Karpas-422 (cell line): ENCODE data around the gene MBD3. TPM values are rescaled to one million over a fixed set of nuclear protein-coding genes. Genes with fewer than 3 reads are reported as not detected.

Experiments used
- DNase-seq: peaks from one replicate; pipeline ENCODE4 v3.0.0-alpha.2; 2015
- H2AFZ ChIP-seq: fragments of 200-600 bp; sonication (generic); 2 replicates; pipeline ENCODE4 v1.6.1; 2014; ENCODE audit warnings: antibody characterized with exemption, low read length, mixed read lengths
- H3K27ac ChIP-seq: fragments of 200-600 bp; sonication (generic); 2 replicates; pipeline ENCODE4 v1.5.1; 2014; ENCODE audit warnings: mild to moderate bottlenecking, low read length, moderate library complexity
- H3K27me3 ChIP-seq: fragments of 200-600 bp; sonication (generic); 2 replicates; pipeline ENCODE4 v1.6.1; 2014; ENCODE audit warnings: low read length, mixed read lengths
- H3K36me3 ChIP-seq: fragments of 200-600 bp; sonication (generic); 2 replicates; pipeline ENCODE4 v1.6.1; 2014; ENCODE audit warnings: low read length, mixed read lengths; ENCODE audit not compliant: insufficient read depth
- H3K4me1 ChIP-seq: fragments of 200-600 bp; sonication (generic); 2 replicates; pipeline ENCODE4 v1.6.1; 2014; ENCODE audit warnings: mild to moderate bottlenecking, low read length, mixed read lengths
- H3K4me2 ChIP-seq: fragments of 200-600 bp; sonication (generic); 2 replicates; pipeline ENCODE4 v1.6.1; 2014; ENCODE audit warnings: low read length, low read depth, mild to moderate bottlenecking; ENCODE audit not compliant: poor library complexity, severe bottlenecking
- H3K4me3 ChIP-seq: fragments of 200-600 bp; sonication (generic); 2 replicates; pipeline ENCODE4 v1.5.1; 2014; ENCODE audit warnings: mild to moderate bottlenecking, antibody characterized with exemption, low read length, mixed read lengths
- H3K79me2 ChIP-seq: fragments of 200-600 bp; sonication (generic); 2 replicates; pipeline ENCODE4 v1.6.1; 2014; ENCODE audit warnings: mild to moderate bottlenecking, low read length, mixed read lengths
- H3K9ac ChIP-seq: fragments of 200-600 bp; sonication (generic); 2 replicates; pipeline ENCODE4 v1.6.0; 2014; ENCODE audit warnings: low read length
- H3K9me2 ChIP-seq: fragments of 200-600 bp; sonication (generic), shearing (Covaris generic); replicated peaks from 2 replicates; pipeline ENCODE4 v1.6.0; 2014; ENCODE audit warnings: mild to moderate bottlenecking, low read length, moderate library complexity; ENCODE audit not compliant: insufficient read depth
- H3K9me3 ChIP-seq: fragments of 300-700, 200-600 bp; sonication (generic); 2 replicates; pipeline ENCODE4 v1.6.1; 2014; ENCODE audit warnings: low read length, mixed read lengths
- H4K20me1 ChIP-seq: fragments of 200-600 bp; sonication (generic); 2 replicates; pipeline ENCODE4 v1.6.1; 2014; ENCODE audit warnings: mild to moderate bottlenecking, antibody characterized with exemption, low read length, low read depth; ENCODE audit not compliant: insufficient read depth
- total RNA-seq: library from RNA; depleted of rRNA; stranded (reverse); fragments of >200 nt; shearing (Covaris generic); gene quantifications from 2 replicates; pipeline ENCODE4 v1.2.3, GENCODE V29; 2014; ENCODE audit warnings: low replicate concordance

Gene MBD3
- total RNA-seq, 1 experiment from 2014 or later = 42.2 TPM

DNA sequence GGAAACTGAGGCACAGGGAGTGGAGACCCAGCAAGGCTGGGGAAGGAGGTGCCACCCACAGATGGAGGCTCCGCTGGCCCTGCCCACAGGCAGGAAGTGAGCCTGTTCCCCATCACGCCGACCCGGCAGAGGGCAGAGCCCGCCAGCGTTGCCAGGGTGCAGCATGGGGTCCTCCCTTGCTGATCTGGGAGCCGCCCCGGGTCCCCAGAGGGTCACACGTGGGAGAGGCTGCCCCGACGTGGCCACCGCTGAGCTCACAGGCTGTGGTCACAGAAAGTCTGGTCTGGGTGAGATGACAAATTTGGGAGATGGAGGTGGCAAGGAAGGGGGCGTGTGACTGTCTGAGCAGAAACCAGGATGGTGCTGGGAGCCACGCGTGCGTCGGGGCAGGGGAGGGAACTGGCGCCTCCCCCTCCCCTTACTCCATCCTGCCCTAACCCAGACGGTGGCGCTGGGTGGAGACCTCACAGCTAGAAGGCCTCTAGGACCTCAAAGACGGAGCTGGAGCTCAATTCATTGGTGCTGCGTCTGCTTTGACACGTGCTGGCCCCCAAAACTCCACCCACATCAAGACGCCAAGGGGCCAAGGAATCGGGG lies 32.3 kb downstream of the MBD3 start:
- Histone ChIP-seq H3K9me3 (no peaks in the 10 kb centered on the region), H3K4me2 (no peak overlapping the region), H4K20me1 (0 out of 2 replicates have a peak, but pooled peaks cover 4% of the 10 kb centered on the region), H2AFZ (no peak overlapping the region), H3K27me3 (no peaks in the 10 kb centered on the region), H3K36me3 (no peaks in the 10 kb centered on the region), H3K27ac (no peak overlapping the region), H3K4me1 (no peaks in the 10 kb centered on the region), H3K4me3 (no peak overlapping the region), H3K9me2 (no peaks in the 10 kb centered on the region), H3K79me2 (0 out of 2 replicates have a peak, but pooled peaks cover 2% of the 10 kb centered on the region), H3K9ac (no peak overlapping the region)
- DNase-seq = no peak

DNA sequence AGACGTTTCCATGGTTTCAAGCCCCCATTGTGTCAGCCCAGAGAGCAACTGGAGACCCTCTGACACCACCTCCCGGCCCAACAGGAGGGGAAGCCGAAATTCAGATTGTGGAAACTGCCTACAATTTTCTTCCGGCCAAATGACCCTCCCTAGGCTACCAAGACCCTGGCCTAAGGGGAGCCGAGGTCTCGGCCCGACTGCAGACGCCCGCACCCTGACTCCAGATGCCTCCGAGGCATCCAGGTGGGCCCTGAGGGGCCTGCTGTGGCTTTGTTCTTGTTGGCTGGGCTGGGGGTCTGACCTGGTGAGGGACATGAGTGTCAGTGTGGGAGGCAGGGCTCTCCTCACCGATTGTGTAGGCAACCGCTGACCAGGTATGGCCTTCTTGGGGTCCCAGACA lies 34.1 kb downstream of the MBD3 start:
- Histone ChIP-seq H3K9me3 (no peaks in the 10 kb centered on the region), H3K4me3 (no peak overlapping the region), H3K36me3 (no peaks in the 10 kb centered on the region), H3K9me2 (no peaks in the 10 kb centered on the region), H3K27ac (no peak overlapping the region), H3K9ac (no peak overlapping the region), H4K20me1 (0 out of 2 replicates have a peak, but pooled peaks cover 4% of the 10 kb centered on the region), H3K79me2 (0 out of 2 replicates have a peak, but pooled peaks cover 2% of the 10 kb centered on the region), H3K4me2 (no peak overlapping the region), H2AFZ (no peak overlapping the region), H3K4me1 (no peaks in the 10 kb centered on the region), H3K27me3 (no peaks in the 10 kb centered on the region)
- DNase-seq = no peak

DNA sequence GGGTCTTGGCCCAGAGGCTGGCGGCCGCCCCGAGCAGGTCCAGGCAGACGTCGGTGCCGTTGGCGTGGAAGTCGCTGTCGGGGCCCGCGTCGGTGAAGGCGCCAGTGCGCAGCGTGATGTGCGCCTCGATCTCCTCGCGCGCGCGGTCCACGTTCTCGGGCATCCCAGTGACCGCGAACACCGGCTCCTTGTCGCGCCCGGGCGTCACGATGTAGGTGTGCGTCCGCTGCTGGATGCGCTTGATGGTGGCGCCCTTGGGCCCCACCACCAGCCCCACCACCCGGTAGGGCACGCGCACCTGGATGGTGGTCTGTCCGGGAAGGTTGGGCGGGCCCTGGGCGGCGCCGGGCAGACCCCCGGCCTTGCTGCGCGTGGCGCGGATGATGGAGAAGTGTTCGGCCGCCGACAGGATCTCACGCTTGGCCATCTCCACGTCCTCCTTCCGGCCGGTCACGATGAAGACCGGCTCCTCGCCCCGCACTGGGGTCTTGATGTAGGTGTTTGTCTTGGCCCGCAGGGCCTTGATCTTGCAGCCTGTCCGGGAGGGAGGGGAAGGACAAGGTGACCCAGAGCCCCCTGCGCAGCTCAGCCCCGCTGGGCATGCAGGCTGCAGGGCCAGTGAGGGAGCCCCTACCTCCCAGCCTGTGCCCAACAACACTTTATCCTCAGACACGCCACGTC lies 36.1 kb downstream of the MBD3 start:
- no peak overlapping the region for H3K9ac ChIP-seq
- H3K36me3 ChIP-seq = no peaks in the 10 kb centered on the region
- DNase-seq = no peak
- no peaks in the 10 kb centered on the region for H3K4me1 ChIP-seq
- H3K79me2 ChIP-seq = 0 out of 2 replicates have a peak, but pooled peaks cover 2% of the 10 kb centered on the region
- no peaks in the 10 kb centered on the region for H3K27me3 ChIP-seq
- no peak overlapping the region for H3K4me3 ChIP-seq
- no peaks in the 10 kb centered on the region for H3K9me3 ChIP-seq
- no peak overlapping the region for H2AFZ ChIP-seq
- H4K20me1 ChIP-seq = no peaks in the 10 kb centered on the region
- H3K27ac ChIP-seq = no peak overlapping the region
- no peaks in the 10 kb centered on the region for H3K9me2 ChIP-seq
- no peak overlapping the region for H3K4me2 ChIP-seq

DNA sequence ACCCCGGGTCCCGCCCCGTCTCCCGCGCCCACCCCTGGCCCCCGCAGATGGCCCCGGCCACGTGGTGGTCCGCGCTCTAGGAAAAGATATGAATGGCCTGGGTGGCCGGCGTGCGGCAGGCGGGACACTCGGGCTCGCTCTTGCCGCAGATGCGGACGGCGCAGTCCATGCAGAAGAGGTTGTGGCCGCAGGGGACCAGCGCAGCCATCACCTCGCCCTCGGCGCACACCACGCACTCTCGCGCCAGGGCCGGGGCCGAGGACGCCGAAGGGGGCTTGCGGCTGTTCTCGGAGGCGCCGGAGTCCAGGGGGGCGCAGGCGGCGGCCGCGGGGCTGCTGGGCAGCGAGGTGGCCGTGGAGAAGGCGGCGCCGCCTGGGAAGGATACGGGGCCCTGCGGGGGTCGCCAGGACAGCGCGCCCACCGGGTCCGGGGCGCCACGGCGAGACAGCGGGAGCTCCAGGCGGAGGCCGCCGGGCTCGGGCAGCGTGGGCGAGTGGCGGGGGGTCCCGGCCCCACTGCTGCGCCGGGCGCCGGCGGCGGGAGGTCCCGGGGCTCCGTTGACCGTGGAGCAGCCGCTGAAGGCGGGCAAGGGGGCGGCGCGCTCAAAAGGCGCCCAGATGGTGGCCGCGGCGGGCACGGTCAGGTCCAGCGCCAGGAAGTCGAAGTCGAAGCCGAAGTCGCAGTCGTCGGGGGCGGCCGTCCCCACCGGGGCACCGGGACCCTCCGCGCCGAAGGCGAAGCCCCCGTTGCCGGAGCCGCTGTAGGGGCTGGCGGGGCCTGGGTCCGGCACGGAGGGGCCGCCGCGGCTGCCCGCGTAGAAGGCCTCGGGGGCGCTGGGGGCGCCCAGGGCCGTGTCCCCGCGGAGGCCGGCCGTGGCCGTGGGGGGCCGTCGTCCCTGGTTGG lies 36.9 kb downstream of the MBD3 start:
- Histone ChIP-seq H3K4me3 (no peak overlapping the region), H3K36me3 (no peaks in the 10 kb centered on the region), H2AFZ (no peak overlapping the region), H3K27me3 (no peaks in the 10 kb centered on the region), H3K9ac (no peak overlapping the region), H3K79me2 (no peaks in the 10 kb centered on the region), H3K27ac (no peak overlapping the region), H3K9me3 (no peaks in the 10 kb centered on the region), H3K4me2 (no peak overlapping the region), H3K4me1 (no peaks in the 10 kb centered on the region), H4K20me1 (no peaks in the 10 kb centered on the region), H3K9me2 (no peaks in the 10 kb centered on the region)
- no peak for DNase-seq

DNA sequence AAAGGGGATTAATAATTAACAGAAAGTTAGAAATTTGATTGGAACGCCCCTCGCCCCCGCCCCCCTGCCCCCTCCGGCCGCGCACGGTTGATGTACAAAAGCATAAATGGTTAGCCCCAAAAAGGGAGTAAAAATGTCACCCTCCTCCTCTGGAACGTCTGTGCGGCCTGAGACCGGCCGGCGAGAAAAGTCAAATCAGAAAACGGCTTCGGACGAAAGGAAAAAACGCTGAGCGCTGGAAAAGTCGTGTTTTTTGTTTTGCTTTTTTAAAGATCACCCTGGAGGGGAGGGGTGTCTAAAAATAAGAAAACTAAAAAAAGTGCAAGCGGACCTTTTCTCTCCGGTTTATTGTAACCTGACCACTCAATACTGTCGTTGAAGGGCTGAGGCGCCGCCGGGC lies 37.7 kb downstream of the MBD3 start:
- Histone ChIP-seq H3K27me3 (no peaks in the 10 kb centered on the region), H2AFZ (no peak overlapping the region), H3K4me3 (no peak overlapping the region), H3K9ac (no peak overlapping the region), H4K20me1 (no peaks in the 10 kb centered on the region), H3K9me3 (no peaks in the 10 kb centered on the region), H3K27ac (no peak overlapping the region), H3K79me2 (no peaks in the 10 kb centered on the region), H3K36me3 (no peaks in the 10 kb centered on the region), H3K9me2 (no peaks in the 10 kb centered on the region), H3K4me1 (no peaks in the 10 kb centered on the region), H3K4me2 (no peak overlapping the region)
- no peak for DNase-seq

DNA sequence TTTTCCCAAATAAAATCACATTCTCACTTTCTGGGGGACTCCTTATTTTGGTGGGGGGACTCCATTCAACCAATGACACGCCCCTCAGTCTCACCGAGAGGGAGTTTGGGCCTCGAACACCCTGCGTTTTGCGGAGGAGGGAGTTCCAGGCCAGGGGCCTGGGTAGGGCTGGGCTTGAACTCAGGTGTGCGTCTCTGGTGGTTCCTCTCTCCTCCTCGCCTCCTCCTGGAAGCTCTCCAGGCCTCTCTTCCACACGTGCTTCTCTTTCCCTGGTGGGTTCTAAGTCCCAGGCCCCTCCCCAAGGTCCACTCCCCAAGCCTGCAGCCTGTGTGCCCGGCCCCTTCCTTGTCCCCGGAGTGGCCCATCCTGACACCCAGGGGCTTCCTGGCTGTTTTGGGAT lies 39.2 kb downstream of the MBD3 start:
- H3K4me2 ChIP-seq = no peak overlapping the region
- no peaks in the 10 kb centered on the region for H3K79me2 ChIP-seq
- H3K4me3 ChIP-seq = no peak overlapping the region
- H3K9me3 ChIP-seq = no peaks in the 10 kb centered on the region
- no peak overlapping the region for H2AFZ ChIP-seq
- H3K36me3 ChIP-seq = no peaks in the 10 kb centered on the region
- no peak for DNase-seq
- no peak overlapping the region for H3K27ac ChIP-seq
- no peaks in the 10 kb centered on the region for H4K20me1 ChIP-seq
- H3K9ac ChIP-seq = no peak overlapping the region
- H3K27me3 ChIP-seq = no peaks in the 10 kb centered on the region
- H3K4me1 ChIP-seq = no peaks in the 10 kb centered on the region
- H3K9me2 ChIP-seq = no peaks in the 10 kb centered on the region

DNA sequence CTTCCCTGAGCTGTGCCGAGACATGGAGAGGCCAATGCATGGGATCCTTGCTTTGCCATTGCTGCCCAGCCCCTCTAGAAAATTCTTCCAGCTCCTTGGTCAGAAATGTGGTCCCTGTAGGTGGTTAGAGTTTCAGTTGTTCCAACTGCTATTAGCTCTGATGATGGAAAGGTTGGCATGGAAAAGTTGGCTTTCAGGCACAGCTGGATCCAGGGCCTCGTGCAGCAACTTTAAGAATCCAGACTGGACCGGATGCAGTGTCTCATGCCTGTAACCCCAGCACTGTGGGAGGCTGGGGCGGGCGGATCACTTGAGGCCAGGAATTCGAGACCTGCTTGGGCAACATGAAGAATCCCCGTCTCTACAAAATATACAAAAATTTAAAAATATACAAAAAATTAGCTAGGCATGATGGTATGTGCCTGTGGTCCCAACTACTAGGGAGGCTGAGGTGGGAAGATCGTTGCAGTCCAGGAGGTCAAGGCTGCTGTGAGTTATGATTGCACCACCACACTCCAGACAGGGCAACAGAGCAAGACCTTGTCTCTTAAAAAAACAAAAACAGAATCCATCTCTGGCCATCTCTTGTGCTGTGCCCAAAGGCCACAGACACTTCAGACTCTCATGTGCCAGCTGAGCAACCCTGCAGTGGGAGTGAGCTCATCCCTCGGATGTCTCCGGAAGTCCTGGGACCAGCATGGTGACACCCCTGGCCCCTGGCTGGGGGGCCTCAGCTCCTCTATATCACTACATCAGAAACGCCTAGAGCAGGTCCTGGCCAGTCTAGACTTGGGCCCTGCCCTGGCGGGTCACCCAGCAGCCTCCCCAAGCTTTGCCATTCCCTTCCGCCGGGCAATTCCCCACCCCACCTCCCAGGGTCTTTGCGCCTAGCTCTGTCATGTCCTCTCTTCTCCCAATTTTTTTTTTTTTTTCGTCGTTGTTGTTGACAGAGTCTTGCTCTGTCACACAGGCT lies 41.3 kb downstream of the MBD3 start:
- no peak for DNase-seq
- H4K20me1 ChIP-seq = no peaks in the 10 kb centered on the region
- H3K27me3 ChIP-seq = no peaks in the 10 kb centered on the region
- no peaks in the 10 kb centered on the region for H3K9me2 ChIP-seq
- no peak overlapping the region for H2AFZ ChIP-seq
- H3K9ac ChIP-seq = no peak overlapping the region
- H3K79me2 ChIP-seq = no peaks in the 10 kb centered on the region
- no peaks in the 10 kb centered on the region for H3K36me3 ChIP-seq
- H3K4me1 ChIP-seq = peaks cover under 1% of the 10 kb centered on the region
- H3K27ac ChIP-seq = no peak overlapping the region
- H3K4me2 ChIP-seq = no peak overlapping the region
- H3K9me3 ChIP-seq = no peaks in the 10 kb centered on the region
- no peak overlapping the region for H3K4me3 ChIP-seq
